Fibroblast of lung (primary cell): Measurements from ENCODE around the gene TRIM36. TPM values are rescaled to one million over a fixed set of nuclear protein-coding genes. Genes with fewer than 3 reads are reported as not detected.

Source experiments
- DNase-seq, 2 donors: peaks; one replicate each; pipeline versions ENCODE4 v3.0.0 to v3.0.0-alpha.2; 2010; ENCODE audit warnings: low read depth in 2 of 2
- H2AFZ ChIP-seq: 2 replicates; pipeline ENCODE4 v1.5.1; 2012; ENCODE audit warnings: low read length, control low read depth, inconsistent platforms
- H3K27ac ChIP-seq: 2 replicates; pipeline ENCODE4 v1.5.1; 2011; ENCODE audit warnings: low read length, control low read depth; ENCODE audit not compliant: insufficient read depth
- H3K27me3 ChIP-seq: 2 replicates; pipeline ENCODE4 v1.5.1; 2011; ENCODE audit warnings: mild to moderate bottlenecking, low read length; ENCODE audit not compliant: control insufficient read depth, insufficient read depth
- H3K36me3 ChIP-seq: 2 replicates; pipeline ENCODE4 v1.5.1; 2011; ENCODE audit warnings: low read length; ENCODE audit not compliant: control insufficient read depth, insufficient read depth
- H3K4me1 ChIP-seq: 2 replicates; pipeline ENCODE4 v1.5.1; 2011; ENCODE audit warnings: low read length; ENCODE audit not compliant: control insufficient read depth, insufficient read depth; ENCODE audit errors: extremely low read depth
- H3K4me2 ChIP-seq: 2 replicates; pipeline ENCODE4 v1.5.1; 2011; ENCODE audit warnings: low read length, control low read depth; ENCODE audit not compliant: insufficient read depth; ENCODE audit errors: extremely low read depth
- H3K4me3 ChIP-seq, 4 experiments: fragments of 200-600 bp in 1 of 4; sonication (generic) in 1 of 4; replicated peaks in 1 of 4; 2 replicates each; pipeline ENCODE4 v1.5.1; 2011 to 2016; ENCODE audit warnings: low read length in 4 of 4, low read depth in 3 of 4, mild to moderate bottlenecking in 3 of 4, control low read depth in 2 of 4, inconsistent platforms in 1 of 4, mixed read lengths in 1 of 4; ENCODE audit not compliant: insufficient read depth in 1 of 4; ENCODE audit errors: control extremely low read depth in 1 of 4
- H3K79me2 ChIP-seq: 2 replicates; pipeline ENCODE4 v1.5.1; 2012; ENCODE audit warnings: mild to moderate bottlenecking, low read length, inconsistent platforms; ENCODE audit not compliant: control insufficient read depth, insufficient read depth
- H3K9ac ChIP-seq: 2 replicates; pipeline ENCODE4 v1.5.1; 2011; ENCODE audit warnings: mild to moderate bottlenecking, low read length, control low read depth; ENCODE audit not compliant: insufficient read depth
- H3K9me3 ChIP-seq: 2 replicates; pipeline ENCODE4 v1.5.1; 2012; ENCODE audit warnings: low read depth, low read length; ENCODE audit not compliant: control insufficient read depth, insufficient read depth
- H4K20me1 ChIP-seq: 2 replicates; pipeline ENCODE4 v1.5.1; 2011; ENCODE audit warnings: low read length; ENCODE audit not compliant: control insufficient read depth, insufficient read depth; ENCODE audit errors: extremely low read depth
- CTCF ChIP-seq, 2 donors: IDR thresholded peaks in 1 of 2; conservative IDR thresholded peaks in 1 of 2; 1 replicate in 1 of 2; 2 replicates in 1 of 2; pipeline ENCODE4 v1.5.1; 2011 to 2012; ENCODE audit warnings: low read length in 2 of 2, control low read depth in 1 of 2, inconsistent platforms in 1 of 2, low read depth in 1 of 2, mild to moderate bottlenecking in 1 of 2
- EZH2 ChIP-seq: IDR thresholded peaks from 2 replicates; pipeline ENCODE4 v1.5.1; 2012; ENCODE audit warnings: low read length, control low read depth, mild to moderate bottlenecking; ENCODE audit errors: missing control alignments
- polyA plus RNA-seq, 2 donors: library from polyadenylated mRNA; depleted of rRNA in 1 of 2; stranded (reverse) in 1 of 2; unstranded in 1 of 2; fragments of >200 nt; gene quantifications; 2 replicates each; pipeline ENCODE4 v1.2.1, GENCODE V29; 2011 to 2012; ENCODE audit warnings: missing spikeins in 1 of 2
- total RNA-seq: library from RNA; depleted of rRNA; stranded (reverse); fragments of >200 nt; gene quantifications from 2 replicates; pipeline ENCODE4 v1.2.1, GENCODE V29; 2014

The TRIM36 gene
- total and polyA plus RNA-seq, 2 donors (not counting 1 experiment from before 2014, with no cell fraction given) = 0.12 to 0.33 TPM

GRCh38 chr5:115179394-115180164 is 9.9 kb upstream of the TRIM36 start:
- peak in 1 of 2 donors; percentile 20 for DNase-seq
- Histone ChIP-seq H3K79me2 (no peaks in the 10 kb centered on the region), H2AFZ (peak overlapping the region; percentile 16), H3K4me2 (peak overlapping the region; percentile 94), H3K4me1 (peaks cover 4% of the 10 kb centered on the region), H3K9me3 (no peaks in the 10 kb centered on the region), H3K9ac (no peak overlapping the region), H4K20me1 (no peaks in the 10 kb centered on the region), H3K36me3 (no peaks in the 10 kb centered on the region), H3K27ac (no peak overlapping the region), H3K27me3 (peaks cover 38% of the 10 kb centered on the region), H3K4me3 (peak overlapping the region; percentile 53 to 61 (median 58))
- TF ChIP-seq EZH2 (peak; percentile 89), CTCF (conservative IDR thresholded peaks at IDR 0.05 in 1 of 2, IDR thresholded peaks at IDR 0.05 in 1 of 2; ENCODE audit: low read depth in 1 of 2, low read length in 2 of 2) (no peak)

GRCh38 chr5:115179030-115179393 is 9.3 kb upstream of the TRIM36 start:
- no peak overlapping the region for H2AFZ ChIP-seq
- H3K36me3 ChIP-seq = no peaks in the 10 kb centered on the region
- H4K20me1 ChIP-seq = no peaks in the 10 kb centered on the region
- peak overlapping the region; percentile 94 for H3K4me2 ChIP-seq
- no peaks in the 10 kb centered on the region for H3K79me2 ChIP-seq
- H3K4me1 ChIP-seq = peaks cover 4% of the 10 kb centered on the region
- peaks cover 41% of the 10 kb centered on the region for H3K27me3 ChIP-seq
- no peak for TF ChIP-seq CTCF (conservative IDR thresholded peaks at IDR 0.05 in 1 of 2, IDR thresholded peaks at IDR 0.05 in 1 of 2; ENCODE audit: low read depth in 1 of 2, low read length in 2 of 2)
- no peak for TF ChIP-seq EZH2
- DNase-seq = no peak
- no peak overlapping the region for H3K4me3 ChIP-seq
- H3K9ac ChIP-seq = no peak overlapping the region
- no peaks in the 10 kb centered on the region for H3K9me3 ChIP-seq
- no peak overlapping the region for H3K27ac ChIP-seq

GRCh38 chr5:115170929-115171510 is 1.3 kb upstream of the TRIM36 start:
- no peaks in the 10 kb centered on the region for H3K36me3 ChIP-seq
- no peak for DNase-seq
- H2AFZ ChIP-seq = no peak overlapping the region
- TF ChIP-seq EZH2 (no peak), CTCF (conservative IDR thresholded peaks at IDR 0.05 in 1 of 2, IDR thresholded peaks at IDR 0.05 in 1 of 2; ENCODE audit: low read depth in 1 of 2, low read length in 2 of 2) (no peak)
- no peaks in the 10 kb centered on the region for H3K79me2 ChIP-seq
- H3K9me3 ChIP-seq = no peaks in the 10 kb centered on the region
- H3K4me3 ChIP-seq = peak overlapping the region; percentile 18 to 84 (median 56)
- H3K27me3 ChIP-seq = peaks cover 18% of the 10 kb centered on the region
- H3K4me1 ChIP-seq = no peaks in the 10 kb centered on the region
- peak overlapping the region; percentile 89 for H3K4me2 ChIP-seq
- H3K9ac ChIP-seq = no peak overlapping the region
- no peak overlapping the region for H3K27ac ChIP-seq
- H4K20me1 ChIP-seq = no peaks in the 10 kb centered on the region
